Fibroblast of skin of left biceps (primary cell): ENCODE measurements around the gene TBC1D3C.
"Not testable (repeated sequence)": the region's sequence is repeated elsewhere in the genome, so short reads cannot be mapped to it uniquely, and the experiment has no call there.

Experiments used
- DNase-seq, 2 experiments: peaks; one replicate each; pipeline ENCODE4 v3.0.0-alpha.2; 2013; ENCODE audit warnings: low read depth in 2 of 2

Gene TBC1D3C

GRCh38 chr17:38068534-38068933, at the start of gene TBC1D3C:
Gene TBC1D3C, minus strand, starts transcription at chr17:38068634. Its CDS starts 1,568 bp downstream, at chr17:38067066.
- not testable (repeated sequence) for DNase-seq

DNA sequence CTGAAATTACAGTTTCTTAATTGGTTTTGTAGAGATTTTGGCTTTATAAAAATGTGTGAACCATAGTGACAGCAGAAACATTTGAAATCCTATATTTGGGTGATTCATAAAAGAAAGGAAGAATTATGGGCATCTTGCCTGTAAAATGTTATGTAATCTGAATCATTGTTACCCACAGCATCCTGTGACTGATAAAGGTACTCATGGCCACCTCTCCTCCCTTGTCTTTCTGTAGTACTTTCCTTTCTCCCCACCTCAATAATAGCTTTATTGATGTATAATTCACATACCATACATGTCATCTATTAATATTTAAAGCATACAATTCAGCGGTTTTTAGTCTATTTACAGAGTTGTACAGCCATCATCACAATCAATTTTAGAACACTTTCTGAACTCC, 30.8 kb upstream of the TBC1D3C start:
- not testable (repeated sequence) for DNase-seq

- not testable (repeated sequence) for DNase-seq
Observed at GRCh38 chr17:38094059-38094694, 25.7 kb upstream of the TBC1D3C start.

DNA sequence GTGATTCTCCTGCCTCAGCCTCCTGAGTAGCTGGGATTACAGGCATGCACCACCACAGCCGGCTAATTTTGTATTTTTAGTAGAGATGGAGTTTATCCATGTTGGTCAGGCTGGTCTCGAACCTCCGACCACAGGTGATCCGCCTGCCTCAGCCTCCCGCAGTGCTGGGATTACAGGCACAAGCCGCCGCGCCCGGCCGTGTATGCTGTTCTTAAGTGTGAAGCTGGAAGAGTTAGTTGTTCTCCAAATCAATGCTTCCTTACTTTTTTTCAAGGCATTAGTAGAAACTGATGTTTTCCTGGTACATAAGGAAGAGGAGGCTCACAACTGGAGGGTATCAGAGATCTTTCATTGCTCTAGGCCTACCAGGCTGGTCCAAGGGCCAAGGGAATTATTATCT, 19.7 kb upstream of the TBC1D3C start:
- DNase-seq, result not testable (repeated sequence)

GRCh38 chr17:38087344-38087743, 18.9 kb upstream of the TBC1D3C start:
- DNase-seq, result not testable (repeated sequence)
